Stimulated activated CD4-positive, alpha-beta T cell treated with anti-CD3 and anti-CD28 coated beads, TNF-alpha, amount 100 ng/mL, for 1 hour (primary cell): ENCODE results near the gene CIDEB.
"Not testable (repeated sequence)": the region's sequence is repeated elsewhere in the genome, so short reads cannot be mapped to it uniquely, and the experiment has no call there.

Source experiments
- DNase-seq, 3 donors: peaks; one replicate each; pipeline ENCODE4 v3.0.0-alpha.2; 2020; ENCODE audit warnings: low read depth in 3 of 3, low spot score in 1 of 3

The CIDEB gene

DNA sequence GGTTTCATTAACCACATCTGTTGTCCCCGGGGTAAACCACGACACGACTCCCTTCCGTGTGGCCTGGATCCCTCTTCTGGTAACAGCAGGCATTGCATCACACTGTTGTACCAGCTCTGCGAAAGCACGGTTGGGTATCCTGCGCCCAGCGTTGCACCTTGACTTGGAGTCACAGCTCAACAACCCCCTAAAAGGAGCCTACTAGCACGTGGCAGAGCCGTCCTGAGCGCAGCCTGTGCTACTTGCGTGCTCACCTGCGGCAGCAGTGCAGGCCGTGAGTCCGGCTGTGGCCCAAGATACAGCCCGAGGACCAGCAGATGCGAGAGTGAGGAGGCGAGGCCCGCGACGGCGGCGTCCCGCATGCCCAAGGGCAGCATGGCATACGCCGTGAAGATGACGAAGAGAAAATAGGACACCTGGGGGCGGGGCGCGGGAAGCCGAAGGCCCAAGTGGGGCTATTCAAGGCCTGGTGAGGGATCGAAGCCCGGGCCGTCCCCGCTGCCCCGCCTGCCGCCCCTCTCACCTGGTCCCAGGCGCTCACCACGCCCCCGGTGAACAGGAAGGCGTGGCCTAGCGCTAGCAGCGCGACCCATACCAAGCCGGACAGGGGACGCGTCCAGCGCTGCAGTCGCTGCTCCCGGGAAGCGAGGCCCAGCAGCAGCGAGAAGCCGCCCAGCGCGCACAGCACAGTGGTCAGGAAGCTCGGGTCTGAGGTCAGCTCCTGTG lies 24.7 kb upstream of the CIDEB start:
- peak; percentile 55 to 68 (median 67) for DNase-seq

GRCh38 chr14:24331731-24332267 lies 24.0 kb upstream of the CIDEB start:
- DNase-seq, result no peak

DNA sequence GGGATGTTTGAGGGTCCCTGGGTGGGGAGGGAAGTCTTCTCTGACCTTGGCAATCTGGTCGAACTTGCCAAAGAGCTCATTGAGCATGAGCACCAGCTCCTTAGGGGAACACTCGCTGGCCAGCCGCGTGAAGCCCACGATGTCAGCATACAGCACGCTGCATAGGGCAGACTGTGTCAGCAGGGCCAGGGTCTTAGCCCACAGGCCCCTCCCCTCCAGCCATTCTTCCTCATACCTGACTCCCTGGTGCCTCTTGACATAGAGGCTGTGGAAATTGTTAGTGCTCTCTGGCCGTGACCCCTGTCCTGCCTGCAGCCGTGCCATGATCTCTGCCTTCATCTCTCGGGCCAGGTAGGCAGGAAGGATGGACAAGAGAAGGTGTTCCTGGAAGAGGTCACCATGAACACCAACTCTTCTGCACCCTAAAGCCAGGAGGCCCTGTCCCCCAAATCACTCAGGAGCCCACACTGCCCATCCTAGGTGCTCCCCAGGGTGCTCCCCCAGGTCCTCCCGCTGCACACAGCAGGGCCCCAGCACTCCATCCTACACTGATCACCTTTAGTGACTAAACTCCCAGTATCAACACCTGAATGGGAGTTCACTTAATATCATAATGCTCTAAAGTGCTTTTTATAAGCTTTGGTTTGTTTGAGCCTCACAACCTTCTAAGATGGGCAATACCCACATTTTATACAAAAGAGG lies 23.3 kb upstream of the CIDEB start:
- no peak for DNase-seq

DNA sequence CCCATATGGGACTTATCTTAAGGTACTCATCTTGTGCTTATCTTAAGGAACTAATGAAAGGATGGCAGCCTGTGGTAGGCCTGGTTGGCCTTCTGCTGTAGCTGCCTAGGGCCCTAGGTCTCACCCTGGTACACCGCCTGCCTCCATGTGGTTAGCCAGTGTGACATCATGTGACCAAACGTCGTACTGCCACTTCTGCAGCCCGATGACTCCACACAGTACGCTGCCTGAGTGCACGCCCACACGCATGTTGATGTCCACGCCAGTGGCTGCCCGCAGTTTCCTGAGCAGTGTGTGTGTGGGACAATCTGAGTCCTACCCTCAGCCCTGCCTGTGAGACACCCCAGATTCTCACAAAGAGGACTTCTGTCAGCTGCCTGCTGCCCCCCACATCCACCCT lies 22.0 kb upstream of the CIDEB start:
- DNase-seq, result peak in 1 of 3 donors; percentile 27

DNA sequence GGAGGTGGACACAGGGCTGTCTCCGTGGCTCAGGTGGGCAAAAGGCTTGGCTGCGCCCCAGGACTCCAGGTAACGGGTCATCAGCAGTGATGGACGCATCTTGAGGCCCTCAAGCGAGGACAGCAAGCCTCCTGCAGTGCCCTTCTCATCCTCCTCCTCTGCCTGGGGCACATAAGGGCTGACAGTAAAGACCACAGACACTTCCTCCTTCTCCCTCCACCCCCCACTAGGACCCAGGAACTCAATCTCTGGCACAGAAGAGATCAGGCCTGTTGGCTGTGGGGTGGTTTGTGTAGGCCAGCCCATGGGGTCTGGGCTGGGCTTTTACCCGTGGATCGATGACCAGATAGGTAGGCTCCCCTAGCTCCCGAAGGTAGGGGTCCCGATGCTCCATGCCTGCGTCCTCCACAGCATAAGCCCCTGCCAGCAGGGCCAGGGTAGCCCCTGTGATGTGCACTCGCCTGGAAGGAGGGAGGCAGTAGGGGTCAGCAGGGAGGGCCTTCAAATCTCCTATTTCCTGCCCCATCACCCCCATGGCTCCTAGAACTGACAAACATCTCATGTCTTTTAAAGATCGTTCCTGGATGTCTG lies 21.4 kb upstream of the CIDEB start:
- no peak for DNase-seq

DNA sequence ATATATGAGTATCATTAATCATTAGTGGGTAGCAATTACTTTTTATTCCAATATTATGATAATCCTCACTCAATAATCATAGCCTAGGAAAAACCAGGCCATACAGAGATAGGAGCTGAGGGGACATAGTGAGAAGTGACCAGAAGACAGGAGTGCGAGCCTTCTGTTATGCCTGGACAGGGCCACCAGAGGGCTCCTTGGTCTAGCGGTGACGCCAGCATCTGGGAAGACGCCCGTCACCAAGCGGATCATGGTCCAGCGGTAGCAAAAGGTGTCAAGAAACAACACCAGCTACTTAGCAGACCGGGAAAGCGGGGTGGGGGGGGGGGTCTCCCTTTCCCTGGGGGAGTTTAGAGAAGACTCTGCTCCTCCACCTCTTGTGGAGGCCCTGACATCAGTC lies 20.1 kb upstream of the CIDEB start:
- not testable (repeated sequence) for DNase-seq

- no peak for DNase-seq
Measured at GRCh38 chr14:24327303-24327702, 19.5 kb upstream of the CIDEB start.

- no peak for DNase-seq
Measured at GRCh38 chr14:24325963-24326362, 18.2 kb upstream of the CIDEB start.

DNA sequence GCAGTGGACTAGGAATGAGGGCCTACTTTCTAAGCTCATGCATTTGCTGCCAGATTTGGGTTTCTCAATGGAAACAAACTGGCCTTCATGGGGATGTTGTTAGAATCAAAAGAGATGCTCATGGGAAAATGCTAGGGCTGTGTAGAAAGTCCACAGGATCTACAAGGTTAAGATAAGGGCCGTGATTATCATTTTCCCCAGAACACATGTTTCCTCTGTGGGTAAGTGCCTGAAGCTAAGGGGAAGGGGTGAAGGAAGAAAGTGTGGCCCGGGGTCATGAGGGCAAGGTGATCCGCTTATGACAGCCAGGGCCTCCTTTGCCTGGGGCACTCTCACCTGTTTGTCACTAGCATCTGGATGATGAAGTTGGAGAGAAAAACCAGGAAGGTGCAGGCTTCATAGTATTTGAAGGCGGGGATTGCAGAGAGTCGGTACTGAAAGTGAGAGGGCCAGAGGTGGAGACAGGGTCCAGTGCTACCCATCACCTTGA lies 17.3 kb upstream of the CIDEB start:
- no peak for DNase-seq

DNA sequence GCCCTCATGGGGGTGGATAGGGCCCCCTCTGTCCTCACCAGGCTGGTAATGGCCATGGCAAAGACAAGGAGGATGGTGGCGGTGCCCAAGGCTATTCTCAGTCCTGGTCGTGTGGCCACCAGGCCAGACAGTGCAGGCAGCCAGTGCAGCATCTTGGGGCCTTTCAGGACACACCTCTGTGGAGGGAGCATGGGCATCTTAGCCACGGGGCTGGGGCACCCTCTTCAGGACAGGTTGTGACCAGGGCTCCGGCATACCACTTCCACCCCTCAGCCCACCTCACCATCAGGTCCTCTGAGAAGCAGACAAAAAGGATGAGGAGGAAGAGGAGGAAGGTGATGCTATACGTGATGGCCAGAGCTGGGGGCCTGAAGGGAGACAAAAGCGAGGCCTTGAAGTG lies 16.2 kb upstream of the CIDEB start:
- no peak for DNase-seq

DNA sequence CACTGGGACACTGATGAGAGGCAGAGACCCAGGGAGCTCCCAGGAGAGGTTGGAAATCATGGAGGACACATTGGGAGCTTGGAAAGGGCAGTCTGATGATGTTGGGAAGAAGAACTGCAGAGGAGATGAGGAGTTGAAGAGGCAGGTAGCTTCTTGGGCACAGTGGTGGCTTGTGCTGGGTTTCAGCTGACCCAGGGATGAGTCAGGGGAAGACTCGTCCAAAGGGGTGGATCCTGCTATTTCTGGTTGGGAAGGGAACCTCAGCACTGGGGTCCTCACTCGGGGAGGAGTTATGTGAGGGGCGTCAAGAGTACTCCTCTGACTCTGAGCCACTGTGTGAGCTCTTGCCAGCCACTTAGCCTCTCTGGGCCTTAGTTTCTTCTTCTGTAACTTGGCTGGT lies 15.6 kb upstream of the CIDEB start:
- DNase-seq, result no peak

DNA sequence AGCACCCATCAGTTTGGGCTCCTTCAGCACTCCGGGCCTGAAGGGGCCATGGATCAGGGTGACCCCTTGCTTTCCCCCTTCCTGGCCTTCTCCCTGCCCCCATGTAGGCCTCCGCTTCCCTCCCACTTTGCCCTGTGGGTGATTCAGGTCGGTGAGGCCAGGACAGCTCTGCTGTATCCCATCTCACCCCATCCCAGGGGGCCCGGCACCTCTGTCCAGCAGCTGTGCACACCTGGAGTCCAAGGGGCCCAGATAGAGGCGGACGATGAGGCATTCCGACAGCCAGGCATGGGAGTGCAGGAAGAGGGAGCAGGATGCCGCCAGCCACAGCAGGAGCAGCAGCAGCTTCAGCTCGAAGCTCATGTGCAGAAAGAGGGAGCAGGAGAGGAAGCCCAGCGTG lies 14.9 kb upstream of the CIDEB start:
- DNase-seq, result no peak

GRCh38 chr14:24321212-24321975 lies 13.6 kb upstream of the CIDEB start:
- no peak for DNase-seq

DNA sequence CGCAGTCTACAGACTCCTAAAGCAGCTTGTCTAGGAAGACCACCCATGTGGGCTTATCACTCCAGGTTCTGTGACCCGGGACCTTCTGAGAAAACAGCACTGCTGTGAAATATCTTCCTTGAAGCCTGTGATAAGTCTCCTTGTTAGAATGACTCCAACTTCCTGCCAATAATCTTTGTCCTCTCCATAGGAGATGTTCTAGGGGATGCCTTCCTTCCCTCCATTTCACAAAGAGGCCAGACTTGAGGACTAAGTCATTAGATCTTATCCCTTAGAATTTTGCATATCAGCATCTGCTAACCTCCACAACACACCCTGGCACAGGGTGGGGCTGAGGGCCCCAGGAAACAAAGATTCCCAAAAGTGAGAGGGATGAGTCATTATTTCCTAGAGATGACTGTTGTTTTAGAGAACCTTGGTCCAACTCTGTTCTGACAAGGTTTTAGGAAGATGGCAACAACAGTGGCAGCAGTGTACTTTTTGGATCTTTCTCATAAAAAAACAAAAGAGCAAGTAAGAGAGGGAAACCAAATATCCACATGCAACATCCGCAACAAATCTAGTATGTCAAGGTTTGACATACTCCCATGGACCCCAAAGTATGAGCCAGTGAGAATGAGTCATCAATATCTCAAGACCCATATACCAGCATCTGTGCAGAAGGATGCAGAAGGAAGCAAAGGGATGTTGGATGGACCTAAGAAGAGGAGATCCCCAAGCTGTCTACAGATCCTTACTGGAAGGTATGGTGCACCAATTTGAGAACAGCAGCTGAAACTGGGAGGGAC lies 9.6 kb upstream of the CIDEB start:
- DNase-seq, result no peak

- DNase-seq, result no peak
Measured at GRCh38 chr14:24316597-24316950, 8.8 kb upstream of the CIDEB start.

GRCh38 chr14:24315807-24316596 lies 8.2 kb upstream of the CIDEB start:
- DNase-seq, result no peak

DNA sequence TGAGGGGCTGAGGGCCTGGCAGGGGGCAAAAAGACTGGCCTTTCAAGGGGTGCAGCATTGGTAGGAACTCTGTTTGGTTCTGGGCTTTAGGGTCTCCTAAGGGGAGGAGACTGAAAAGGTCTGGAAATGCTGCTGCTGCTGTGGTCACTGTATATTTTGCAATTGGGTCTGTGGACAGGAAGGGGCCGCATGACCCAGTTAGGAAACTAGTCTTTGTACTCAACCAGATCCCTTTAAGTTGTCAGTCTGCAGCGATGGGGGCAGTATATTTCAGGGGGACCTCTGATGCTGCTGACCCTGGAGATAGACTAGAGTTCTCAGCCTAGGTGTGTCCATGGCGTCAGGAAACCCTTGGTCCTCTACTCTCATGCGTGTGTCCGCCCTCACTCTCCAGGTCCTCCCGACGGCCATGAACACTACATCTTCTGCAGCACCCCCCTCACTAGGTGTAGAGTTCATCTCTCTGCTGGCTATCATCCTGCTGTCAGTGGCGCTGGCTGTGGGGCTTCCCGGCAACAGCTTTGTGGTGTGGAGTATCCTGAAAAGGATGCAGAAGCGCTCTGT lies 7.5 kb upstream of the CIDEB start:
- DNase-seq, result no peak

DNA sequence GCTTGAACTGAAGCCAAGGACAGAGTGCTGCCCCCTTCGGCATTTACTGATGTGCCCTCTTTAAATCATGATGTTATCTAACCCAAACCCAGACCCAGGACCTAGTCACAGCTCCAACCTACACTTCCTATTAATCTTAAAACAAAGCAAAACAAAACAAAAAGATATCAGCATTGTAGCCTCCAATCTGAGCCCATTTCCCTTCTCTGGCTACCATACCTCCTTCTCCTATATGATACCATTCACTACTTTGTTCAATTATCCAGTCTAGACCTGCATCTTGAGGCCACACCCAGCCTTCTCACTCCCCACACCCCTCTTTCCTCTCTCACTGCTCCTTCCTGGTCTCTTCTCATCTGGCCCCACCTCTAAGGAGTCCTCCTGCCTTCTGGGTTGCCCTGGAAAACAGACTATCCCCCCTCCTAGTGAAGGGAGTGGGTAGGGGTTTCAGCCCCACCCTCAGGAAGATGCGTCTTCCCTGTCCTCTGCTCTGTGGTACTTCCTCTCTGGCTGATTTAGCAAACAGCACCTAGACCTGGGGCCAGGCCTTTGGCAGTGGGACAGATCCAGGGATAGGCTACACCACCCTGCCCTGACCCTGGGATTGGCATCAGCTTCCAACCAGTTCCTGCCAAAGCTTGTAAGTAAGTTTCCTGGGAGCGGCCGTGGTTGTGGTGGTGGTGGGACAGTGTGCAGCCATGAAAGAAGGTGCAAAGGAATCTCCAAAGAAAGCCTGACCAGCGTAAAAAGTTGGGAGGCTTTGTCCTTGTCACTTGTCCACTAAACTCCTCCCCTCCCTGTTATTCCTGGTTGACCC lies 6.8 kb upstream of the CIDEB start:
- DNase-seq, result no peak

DNA sequence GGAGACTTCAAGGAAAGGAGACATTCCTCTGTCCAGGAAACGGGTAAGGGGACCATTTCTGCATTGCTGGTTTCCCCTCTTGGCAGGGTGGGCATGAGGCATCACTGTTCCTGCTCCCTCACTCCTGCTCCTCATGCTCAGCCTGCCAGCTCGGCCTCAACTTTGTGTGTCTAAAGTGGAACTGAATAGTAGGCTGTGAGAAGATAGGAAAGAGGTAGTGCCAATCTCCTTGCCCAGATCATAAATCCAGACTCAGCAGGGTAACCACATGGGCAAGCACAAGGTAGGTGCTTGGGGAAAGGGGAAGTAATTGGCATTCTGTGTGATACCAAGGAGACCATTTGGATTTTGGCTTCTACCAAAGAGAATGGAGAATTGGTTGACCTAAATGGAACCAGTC lies 6.1 kb upstream of the CIDEB start:
- no peak for DNase-seq
